ENCODE measurements around the gene MMP24OS. TPM values are rescaled to one million over a fixed set of nuclear protein-coding genes. Genes with fewer than 3 reads are reported as not detected.

Gene MMP24OS
- total and polyA plus RNA-seq, 2 donors (not counting 1 experiment from before 2014, with no cell fraction given): 36.3 to 57.0 TPM

GRCh38 chr20:35293303-35294292 lies 15.7 kb upstream of the MMP24OS start:
- POLR2A ChIA-PET: no interaction called here
- no peak for TF ChIP-seq EZH2 (IDR thresholded peaks at IDR 0.05; ENCODE audit: borderline replicate concordance, insufficient read depth, low read depth, low read length, poor library complexity, severe bottlenecking)
- TF ChIP-seq, protein P1, sequence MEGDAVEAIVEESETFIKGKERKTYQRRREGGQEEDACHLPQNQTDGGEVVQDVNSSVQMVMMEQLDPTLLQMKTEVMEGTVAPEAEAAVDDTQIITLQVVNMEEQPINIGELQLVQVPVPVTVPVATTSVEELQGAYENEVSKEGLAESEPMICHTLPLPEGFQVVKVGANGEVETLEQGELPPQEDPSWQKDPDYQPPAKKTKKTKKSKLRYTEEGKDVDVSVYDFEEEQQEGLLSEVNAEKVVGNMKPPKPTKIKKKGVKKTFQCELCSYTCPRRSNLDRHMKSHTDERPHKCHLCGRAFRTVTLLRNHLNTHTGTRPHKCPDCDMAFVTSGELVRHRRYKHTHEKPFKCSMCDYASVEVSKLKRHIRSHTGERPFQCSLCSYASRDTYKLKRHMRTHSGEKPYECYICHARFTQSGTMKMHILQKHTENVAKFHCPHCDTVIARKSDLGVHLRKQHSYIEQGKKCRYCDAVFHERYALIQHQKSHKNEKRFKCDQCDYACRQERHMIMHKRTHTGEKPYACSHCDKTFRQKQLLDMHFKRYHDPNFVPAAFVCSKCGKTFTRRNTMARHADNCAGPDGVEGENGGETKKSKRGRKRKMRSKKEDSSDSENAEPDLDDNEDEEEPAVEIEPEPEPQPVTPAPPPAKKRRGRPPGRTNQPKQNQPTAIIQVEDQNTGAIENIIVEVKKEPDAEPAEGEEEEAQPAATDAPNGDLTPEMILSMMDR (IDR thresholded peaks at IDR 0.05): no peak
- H3K27me3 ChIP-seq (replicated peaks in 1 of 4; ENCODE audit: control extremely low read depth in 1 of 4, control insufficient read depth in 3 of 4, insufficient read depth in 4 of 4, low read length in 3 of 4): peaks cover 0 to 12% (median 3%) of the 10 kb centered on the region in 4 experiments
- H3K27ac ChIP-seq (ENCODE audit: low read length in 2 of 2): no peak overlapping the region
- H2AFZ ChIP-seq (ENCODE audit: insufficient read depth, low read depth, low read length, poor library complexity, severe bottlenecking): no peak overlapping the region
- Mint-ChIP-seq H3K4me3 (no peak overlapping the region), H3K27ac (no peak overlapping the region), H3K4me1 (no peaks in the 10 kb centered on the region), H3K27me3 (peaks cover 24% of the 10 kb centered on the region), H3K9me3 (ENCODE audit: insufficient read depth) (no peaks in the 10 kb centered on the region)
- no peaks in the 10 kb centered on the region for H3K4me1 ChIP-seq (ENCODE audit: control insufficient read depth in 2 of 2, insufficient read depth in 2 of 2, low read length in 2 of 2)
- H3K9ac ChIP-seq (ENCODE audit: low read length): no peak overlapping the region
- 96% methylated on average over 19 of the region's 19 CpGs for WGBS (ENCODE audit: insufficient coverage)
- no peak overlapping the region for H3K4me3 ChIP-seq (ENCODE audit: control extremely low read depth in 1 of 5, extremely low read depth in 1 of 5, insufficient read depth in 1 of 5, low read depth in 2 of 5, low read length in 4 of 5)
- H3K79me2 ChIP-seq (ENCODE audit: control insufficient read depth, insufficient read depth, low read length): no peaks in the 10 kb centered on the region
- H4K20me1 ChIP-seq (ENCODE audit: control insufficient read depth, insufficient read depth, low read length, poor library complexity, severe bottlenecking): no peaks in the 10 kb centered on the region
- H3K9me3 ChIP-seq (ENCODE audit: control extremely low read depth in 1 of 3, control insufficient read depth in 2 of 3, insufficient read depth in 1 of 3, low read length in 2 of 3): no peaks in the 10 kb centered on the region
- H3K4me2 ChIP-seq (replicated peaks; ENCODE audit: low read depth, low read length, poor library complexity, severe bottlenecking): no peak overlapping the region
- intact Hi-C loops (cut with micrococcal nuclease): no loop called here
- no peak for ATAC-seq (ENCODE audit: low read depth)
- CTCF ChIA-PET: interaction anchor here (1.7 to 2.5 kb wide), 2 partner anchors 9 to 10 kb away, joined by 5 to 6 read pairs; no protein-coding TSS in a partner anchor
- DNase-seq: no peak
- H3K36me3 ChIP-seq (replicated peaks in 1 of 2; ENCODE audit: control extremely low read depth in 1 of 2, control insufficient read depth in 1 of 2, extremely low read depth in 1 of 2, insufficient read depth in 2 of 2, low read length in 1 of 2): no peaks in the 10 kb centered on the region

All from B cell (primary cell).